ENCODE measurements around the gene SH3BGRL3. TPM values are rescaled to one million over a fixed set of nuclear protein-coding genes. Genes with fewer than 3 reads are reported as not detected.
A peak's percentile ranks its signal among the peaks of the same experiment; 100 is the strongest.
"Not testable (repeated sequence)": the region's sequence is repeated elsewhere in the genome, so short reads cannot be mapped to it uniquely, and the experiment has no call there.

Gene SH3BGRL3
- polyA plus RNA-seq, 4 donors, result 98.1 to 119 (median 104) TPM

GRCh38 chr1:26290122-26290881 is 10.4 kb downstream of the SH3BGRL3 start:
- no peak for DNase-seq (ENCODE audit: low read depth in 4 of 4, low spot score in 3 of 4)

GRCh38 chr1:26290882-26291261 is 11.0 kb downstream of the SH3BGRL3 start:
- DNase-seq (ENCODE audit: low read depth in 4 of 4, low spot score in 3 of 4), result no peak

- DNase-seq (ENCODE audit: low read depth in 4 of 4, low spot score in 3 of 4), result no peak
Measured at GRCh38 chr1:26291433-26291832, 11.5 kb downstream of the SH3BGRL3 start.

GRCh38 chr1:26291939-26292338 is 12.1 kb downstream of the SH3BGRL3 start:
- no peak for DNase-seq (ENCODE audit: low read depth in 4 of 4, low spot score in 3 of 4)

- not testable (repeated sequence) for DNase-seq (ENCODE audit: low read depth in 4 of 4, low spot score in 3 of 4)
Measured at GRCh38 chr1:26292735-26293134, 12.8 kb downstream of the SH3BGRL3 start.

- DNase-seq (ENCODE audit: low read depth in 4 of 4, low spot score in 3 of 4), result no peak
Measured at GRCh38 chr1:26293911-26294463, 14.1 kb downstream of the SH3BGRL3 start.

- DNase-seq (ENCODE audit: low read depth in 4 of 4, low spot score in 3 of 4), result no peak
Measured at GRCh38 chr1:26295194-26296138, 15.6 kb downstream of the SH3BGRL3 start.

GRCh38 chr1:26296340-26297056 is 16.6 kb downstream of the SH3BGRL3 start:
- no peak for DNase-seq (ENCODE audit: low read depth in 4 of 4, low spot score in 3 of 4)

GRCh38 chr1:26297057-26297790 is 17.3 kb downstream of the SH3BGRL3 start:
- DNase-seq (ENCODE audit: low read depth in 4 of 4, low spot score in 3 of 4), result no peak

GRCh38 chr1:26297791-26298124 is 17.9 kb downstream of the SH3BGRL3 start:
- DNase-seq (ENCODE audit: low read depth in 4 of 4, low spot score in 3 of 4), result no peak

- no peak for DNase-seq (ENCODE audit: low read depth in 4 of 4, low spot score in 3 of 4)
Measured at GRCh38 chr1:26300578-26301275, 20.8 kb downstream of the SH3BGRL3 start.

GRCh38 chr1:26302733-26303405 is 23.0 kb downstream of the SH3BGRL3 start:
- no peak for DNase-seq (ENCODE audit: low read depth in 4 of 4, low spot score in 3 of 4)

- no peak for DNase-seq (ENCODE audit: low read depth in 4 of 4, low spot score in 3 of 4)
Measured at GRCh38 chr1:26305667-26306289, 25.9 kb downstream of the SH3BGRL3 start.

GRCh38 chr1:26306290-26307229 is 26.7 kb downstream of the SH3BGRL3 start, which contains the start of gene UBXN11:
Gene UBXN11, minus strand, starts transcription at chr1:26306636. Its CDS starts 3,753 bp downstream, at chr1:26302883.
- DNase-seq (ENCODE audit: low read depth in 4 of 4, low spot score in 3 of 4), result peak; percentile 73 to 91 (median 82)

GRCh38 chr1:26307363-26307781 is 27.5 kb downstream of the SH3BGRL3 start:
- DNase-seq (ENCODE audit: low read depth in 4 of 4, low spot score in 3 of 4), result no peak

GRCh38 chr1:26307966-26308899 is 28.3 kb downstream of the SH3BGRL3 start:
- DNase-seq (ENCODE audit: low read depth in 4 of 4, low spot score in 3 of 4), result not testable (repeated sequence)

Data from left renal pelvis (tissue), 4 donors.